K562 (cell line): ENCODE results near the gene POLR1B. TPM values are rescaled to one million over a fixed set of nuclear protein-coding genes. Genes with fewer than 3 reads are reported as not detected.

Experiments used
- BRF1 ChIP-seq: IDR thresholded peaks from 3 replicates; pipeline ENCODE4 v1.6.1; 2011; ENCODE audit warnings: borderline replicate concordance, mild to moderate bottlenecking; ENCODE audit not compliant: insufficient read length; ENCODE audit errors: extremely low read depth
- CREB1 ChIP-seq, 2 experiments: sonication (generic) in 1 of 2; formaldehyde crosslinking in 1 of 2; IDR thresholded peaks; 2 replicates each; pipeline versions ENCODE4 v1.6.1 to v1.8.0; 2012 to 2022; ENCODE audit warnings: inconsistent platforms in 1 of 2, mild to moderate bottlenecking in 1 of 2, missing genetic modification reagents in 1 of 2, moderate library complexity in 1 of 2
- CREB3L1 ChIP-seq: fragments of 450-650 bp; IDR thresholded peaks from 2 replicates; pipeline ENCODE4 v1.6.1; 2014; ENCODE audit warnings: low read depth, mild to moderate bottlenecking, moderate library complexity, borderline replicate concordance
- FOXP1 ChIP-seq: sonication (generic); formaldehyde crosslinking; IDR thresholded peaks from 2 replicates; pipeline ENCODE4 v1.8.0; 2022; ENCODE audit warnings: mild to moderate bottlenecking, missing genetic modification reagents
- GTF2F1 ChIP-seq: IDR thresholded peaks from 2 replicates; pipeline ENCODE4 v1.6.1; 2011; ENCODE audit warnings: low read depth, low read length, improper control_type of control experiment
- MEF2D ChIP-seq: conservative IDR thresholded peaks from 2 replicates; pipeline ENCODE4 v1.6.1; 2016; ENCODE audit warnings: low read depth, missing genetic modification characterization, missing compliant biosample characterization
- MXD1 ChIP-seq: fragments of 250-450 bp; sonication (Bioruptor Pico); IDR thresholded peaks from 2 replicates; pipeline ENCODE4 v1.8.0; 2021; ENCODE audit warnings: borderline replicate concordance, mild to moderate bottlenecking, moderate library complexity; ENCODE audit not compliant: poor library complexity, severe bottlenecking
- NRF1 ChIP-seq, 2 experiments: fragments of 450-650 bp; IDR thresholded peaks in 1 of 2; conservative IDR thresholded peaks in 1 of 2; 2 replicates each; pipeline ENCODE4 v1.6.1; 2014; ENCODE audit warnings: mild to moderate bottlenecking in 2 of 2
- PTTG1 ChIP-seq: fragments of 450-650 bp; IDR thresholded peaks from 2 replicates; pipeline ENCODE4 v1.6.1; 2016; ENCODE audit warnings: low read depth, mild to moderate bottlenecking, missing genetic modification characterization, missing compliant biosample characterization
- PURB ChIP-seq: sonication (generic); formaldehyde crosslinking; IDR thresholded peaks from 2 replicates; pipeline ENCODE4 v1.9.0; 2021; ENCODE audit warnings: low read depth, mild to moderate bottlenecking, missing genetic modification reagents
- RFX7 ChIP-seq: fragments of 250-450 bp; sonication (Bioruptor Pico); IDR thresholded peaks from 2 replicates; pipeline ENCODE4 v1.5.1; 2021; ENCODE audit warnings: mild to moderate bottlenecking
- SRSF1 ChIP-seq: fragments of 200-400 bp; formaldehyde crosslinking; IDR thresholded peaks from 2 replicates; pipeline ENCODE4 v1.6.1; 2017; ENCODE audit warnings: mild to moderate bottlenecking, low read depth, low read length, moderate library complexity
- TEAD1 ChIP-seq, 2 experiments: fragments of 450-650 bp in 1 of 2; sonication (generic) in 1 of 2; formaldehyde crosslinking; IDR thresholded peaks; 2 replicates each; pipeline versions ENCODE4 v1.4.0 to v1.8.0; 2020 to 2022; ENCODE audit warnings: mild to moderate bottlenecking in 2 of 2, missing genetic modification reagents in 1 of 2
- YBX1 ChIP-seq: fragments of 450-650 bp; IDR thresholded peaks from 2 replicates; pipeline ENCODE4 v1.7.1; 2016; ENCODE audit warnings: mild to moderate bottlenecking
- ZBTB17 ChIP-seq: fragments of 450-650 bp; formaldehyde crosslinking; IDR thresholded peaks from 2 replicates; pipeline ENCODE4 v1.4.0; 2020; ENCODE audit warnings: mild to moderate bottlenecking
- ZNF324 ChIP-seq: fragments of 250-450 bp; sonication (Bioruptor Pico); IDR thresholded peaks from 2 replicates; pipeline ENCODE4 v1.4.0; 2020; ENCODE audit warnings: mild to moderate bottlenecking
- ZNF449 ChIP-seq: fragments of 250-450 bp; sonication (Bioruptor Pico); IDR thresholded peaks from 2 replicates; pipeline ENCODE4 v1.8.0; 2022; ENCODE audit warnings: moderate library complexity, mild to moderate bottlenecking, inconsistent platforms
- ZNF639 ChIP-seq, 2 experiments: fragments of 200-800 bp in 1 of 2; sonication (Bioruptor generic) in 1 of 2; sonication (generic) in 1 of 2; formaldehyde crosslinking in 1 of 2; IDR thresholded peaks in 1 of 2; conservative IDR thresholded peaks in 1 of 2; 2 replicates each; pipeline versions ENCODE4 v1.5.0 to v1.6.1; 2016 to 2020; ENCODE audit warnings: missing compliant biosample characterization in 1 of 2, missing genetic modification characterization in 1 of 2, missing genetic modification reagents in 1 of 2
- polyA plus RNA-seq, 8 experiments: library from polyadenylated mRNA; depleted of rRNA in 4 of 8; stranded (reverse) in 5 of 8; unstranded in 3 of 8; fragments of >200 nt; fragmentation: Nextera tagmentation in 2 of 8; fragmentation: Illumina TruSeq in 1 of 8; extraction: Ambion mirVana in 2 of 8; extraction: Trizol in 1 of 8; gene quantifications; 2 replicates each; pipeline versions ENCODE4 v1.2.1 to v1.2.3, GENCODE V29; 2011 to 2014; ENCODE audit warnings: inconsistent platforms in 1 of 8, missing spikeins in 1 of 8
- total RNA-seq, 7 experiments: library from RNA; depleted of rRNA in 6 of 7; stranded (reverse); fragments of >200 nt in 6 of 7; fragmentation: Illumina TruSeq in 2 of 7; extraction: Trizol in 2 of 7; gene quantifications; 2 replicates each; pipeline versions ENCODE4 v1.2.1 to v1.2.3, GENCODE V29; 2011 to 2021; ENCODE audit warnings: low replicate concordance in 1 of 7

POLR1B gene
- total and polyA plus RNA-seq, 9 of the 15 experiments (the other 6 are each of a cell fraction or from before 2014, with no cell fraction given) = 19.8 to 55.1 (median 40.2) TPM

- TF ChIP-seq CREB3L1 (0 out of 2 replicates have a peak, but pooled peaks have one; percentile 14), PURB (CRISPR knock-in tag) (no peak), ZNF324 (CRISPR knock-in tag) (no peak), CREB1 (IDR thresholded peaks at IDR 0.05) (peak; percentile 92), CREB1 (CRISPR knock-in tag; IDR thresholded peaks at IDR 0.05) (peak; percentile 87), GTF2F1 (0 out of 2 replicates have a peak, but pooled peaks have one; percentile 14), YBX1 (no peak), NRF1 (conservative IDR thresholded peaks at IDR 0.05 in 1 of 2, IDR thresholded peaks at IDR 0.05 in 1 of 2) (peak; percentile 83 to 86), ZNF449 (CRISPR knock-in tag) (no peak), RFX7 (CRISPR knock-in tag) (no peak), SRSF1 (no peak), ZBTB17 (CRISPR knock-in tag) (no peak), BRF1 (no peak), PTTG1 (no peak), FOXP1 (CRISPR knock-in tag) (peak; percentile 25; the same call in 1 of the 2 replicates), ZNF639 (CRISPR knock-in tag; conservative IDR thresholded peaks at IDR 0.05 in 1 of 2, IDR thresholded peaks at IDR 0.05 in 1 of 2) (peak in 1 of 2 experiments; percentile 99; a peak in 2 of 4 replicates), MXD1 (CRISPR knock-in tag) (no peak), MEF2D (tag) (peak; percentile 37; the same call in 1 of the 2 replicates), TEAD1 (CRISPR knock-in tag; IDR thresholded peaks at IDR 0.05) (peak in 1 of 2 experiments; percentile 72; a peak in 2 of 4 replicates)
These were observed 42.0 kb downstream of the POLR1B start, which contains the start of gene CHCHD5 (continued) for GRCh38 chr2:112584134-112584890.
